ENCODE results near the gene MYRIP. TPM values are rescaled to one million over a fixed set of nuclear protein-coding genes. Genes with fewer than 3 reads are reported as not detected.

The MYRIP gene
- polyA plus RNA-seq, 1 experiment = 0.06 TPM

- CTCF ChIA-PET = no interaction called here
- no peak overlapping the region for H3K4me3 ChIP-seq (ENCODE audit: low read depth, low read length)
- no peak for TF ChIP-seq CTCF (IDR thresholded peaks at IDR 0.05; ENCODE audit: insufficient read depth, low read depth, low read length)
- no peaks in the 10 kb centered on the region for H3K36me3 ChIP-seq (ENCODE audit: control insufficient read depth, insufficient read depth, low read length)
- H3K27me3 ChIP-seq (ENCODE audit: control insufficient read depth, insufficient read depth, low read length) = no peaks in the 10 kb centered on the region
- DNase-seq (ENCODE audit: low read depth) = no peak
- POLR2A ChIA-PET = no interaction called here
Measured at GRCh38 chr3:39980058-39980457, 170.6 kb downstream of the MYRIP start.

- H3K4me3 ChIP-seq (ENCODE audit: low read depth, low read length) = no peak overlapping the region
- no peak for DNase-seq (ENCODE audit: low read depth)
- CTCF ChIA-PET = no interaction called here
- POLR2A ChIA-PET = no interaction called here
- no peaks in the 10 kb centered on the region for H3K27me3 ChIP-seq (ENCODE audit: control insufficient read depth, insufficient read depth, low read length)
- no peaks in the 10 kb centered on the region for H3K36me3 ChIP-seq (ENCODE audit: control insufficient read depth, insufficient read depth, low read length)
- TF ChIP-seq CTCF (IDR thresholded peaks at IDR 0.05; ENCODE audit: insufficient read depth, low read depth, low read length) = no peak
Measured at GRCh38 chr3:39980781-39981180, 171.4 kb downstream of the MYRIP start.

DNA sequence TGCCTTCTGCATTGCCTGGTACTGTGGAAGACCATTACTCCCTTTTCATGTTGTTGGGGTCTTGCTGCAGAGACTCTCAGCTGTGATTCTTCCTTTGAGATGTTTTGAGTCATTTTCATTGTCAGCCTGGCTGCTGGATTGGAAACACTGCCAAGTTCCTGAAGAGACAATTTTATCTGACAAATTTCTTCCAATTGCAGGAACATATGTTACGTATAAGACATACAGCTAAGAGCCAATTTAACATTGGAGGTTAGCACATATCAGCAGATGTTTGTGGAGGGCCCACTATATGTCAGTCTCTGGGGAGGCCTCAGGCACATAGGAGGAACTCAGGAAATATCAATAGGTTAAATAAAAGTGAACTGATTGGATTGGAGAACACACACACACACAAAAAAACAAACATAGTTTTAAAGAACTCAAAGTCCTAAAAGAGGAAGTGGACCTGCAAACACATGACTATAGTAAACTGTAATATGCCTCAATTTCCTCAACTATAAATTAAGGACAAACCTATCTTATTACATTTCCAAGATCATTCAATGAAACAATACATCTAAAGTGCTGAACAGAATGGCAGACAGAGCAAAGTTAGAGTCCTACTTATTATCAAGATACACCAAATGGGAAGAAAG lies 172.3 kb downstream of the MYRIP start:
- no peak for DNase-seq (ENCODE audit: low read depth)

GRCh38 chr3:39982665-39983357 lies 173.4 kb downstream of the MYRIP start:
- Histone ChIP-seq H3K36me3 (ENCODE audit: control insufficient read depth, insufficient read depth, low read length) (no peaks in the 10 kb centered on the region), H3K4me3 (ENCODE audit: low read depth, low read length) (no peak overlapping the region), H3K27me3 (ENCODE audit: control insufficient read depth, insufficient read depth, low read length) (no peaks in the 10 kb centered on the region; the same call in 1 of the 2 replicates)
- ChIA-PET CTCF (no interaction called here), POLR2A (interaction anchor here (0.5 kb wide), 1 partner anchor 344 kb away, joined by 4 read pairs; no protein-coding TSS in a partner anchor)
- no peak for TF ChIP-seq CTCF (IDR thresholded peaks at IDR 0.05; ENCODE audit: insufficient read depth, low read depth, low read length)
- DNase-seq (ENCODE audit: low read depth) = no peak

More for the DNA sequence above, 172.3 kb downstream of the MYRIP start:
- Histone ChIP-seq H3K4me3 (ENCODE audit: low read depth, low read length) (no peak overlapping the region), H3K27me3 (ENCODE audit: control insufficient read depth, insufficient read depth, low read length) (no peaks in the 10 kb centered on the region; the same call in 1 of the 2 replicates), H3K36me3 (ENCODE audit: control insufficient read depth, insufficient read depth, low read length) (no peaks in the 10 kb centered on the region)
- ChIA-PET CTCF (interaction anchor here (0.6 kb wide), 1 partner anchor 66 kb away, joined by 3 read pairs; no protein-coding TSS in a partner anchor), POLR2A (no interaction called here)
- TF ChIP-seq CTCF (IDR thresholded peaks at IDR 0.05; ENCODE audit: insufficient read depth, low read depth, low read length) = no peak

- Histone ChIP-seq H3K27me3 (ENCODE audit: control insufficient read depth, insufficient read depth, low read length) (no peaks in the 10 kb centered on the region; the same call in 1 of the 2 replicates), H3K36me3 (ENCODE audit: control insufficient read depth, insufficient read depth, low read length) (no peaks in the 10 kb centered on the region), H3K4me3 (ENCODE audit: low read depth, low read length) (no peak overlapping the region)
- no peak for TF ChIP-seq CTCF (IDR thresholded peaks at IDR 0.05; ENCODE audit: insufficient read depth, low read depth, low read length)
- ChIA-PET POLR2A (no interaction called here), CTCF (no interaction called here)
- DNase-seq (ENCODE audit: low read depth) = no peak
Measured at GRCh38 chr3:39989746-39990145, 180.3 kb downstream of the MYRIP start.

Data from BJ (cell line).